GM21526 (cell line): ENCODE data around the gene POFUT1.
"Not testable (repeated sequence)": the region's sequence is repeated elsewhere in the genome, so short reads cannot be mapped to it uniquely, and the experiment has no call there.

Experiments used
- ATAC-seq: cut with Tn5 transposase; IDR thresholded peaks from one replicate; pipeline ENCODE4 v1.9.1; 2021; ENCODE audit warnings: moderate library complexity; ENCODE audit not compliant: unreplicated experiment, low FRiP score

POFUT1 gene

GRCh38 chr20:32263398-32263954 is 55.8 kb downstream of the POFUT1 start:
- ATAC-seq: no peak

- ATAC-seq: no peak
Measured at GRCh38 chr20:32271620-32272019, 63.9 kb downstream of the POFUT1 start.

- no peak for ATAC-seq
Measured at GRCh38 chr20:32274359-32274758, 66.7 kb downstream of the POFUT1 start.

GRCh38 chr20:32275163-32275562 is 67.5 kb downstream of the POFUT1 start:
- not testable (repeated sequence) for ATAC-seq

GRCh38 chr20:32277361-32278198 is 69.9 kb downstream of the POFUT1 start, which contains the start of gene KIF3B:
Gene KIF3B (plus strand): TSS chr20:32277651. CDS start chr20:32309778, 32,127 bp downstream.
- ATAC-seq: peak; percentile 60

- peak; percentile 59 for ATAC-seq
Measured at GRCh38 chr20:32278199-32278643, 70.5 kb downstream of the POFUT1 start.

- no peak for ATAC-seq
Measured at GRCh38 chr20:32281711-32282110, 74.0 kb downstream of the POFUT1 start.

- no peak for ATAC-seq
Measured at GRCh38 chr20:32282461-32282860, 74.8 kb downstream of the POFUT1 start.

- peak; percentile 39 for ATAC-seq
Measured at GRCh38 chr20:32285082-32285620, 77.5 kb downstream of the POFUT1 start.

- ATAC-seq: peak; percentile 47
Measured at GRCh38 chr20:32285621-32286371, 78.1 kb downstream of the POFUT1 start.

- ATAC-seq: no peak
Measured at GRCh38 chr20:32287231-32287638, 79.6 kb downstream of the POFUT1 start.
